ENCODE measurements around the gene GCFC2. TPM values are rescaled to one million over a fixed set of nuclear protein-coding genes. Genes with fewer than 3 reads are reported as not detected.

The GCFC2 gene
- total and polyA plus RNA-seq, 9 of the 15 experiments (the other 6 are each of a cell fraction or from before 2014, with no cell fraction given): 10.5 to 40.6 (median 23.0) TPM

DNA sequence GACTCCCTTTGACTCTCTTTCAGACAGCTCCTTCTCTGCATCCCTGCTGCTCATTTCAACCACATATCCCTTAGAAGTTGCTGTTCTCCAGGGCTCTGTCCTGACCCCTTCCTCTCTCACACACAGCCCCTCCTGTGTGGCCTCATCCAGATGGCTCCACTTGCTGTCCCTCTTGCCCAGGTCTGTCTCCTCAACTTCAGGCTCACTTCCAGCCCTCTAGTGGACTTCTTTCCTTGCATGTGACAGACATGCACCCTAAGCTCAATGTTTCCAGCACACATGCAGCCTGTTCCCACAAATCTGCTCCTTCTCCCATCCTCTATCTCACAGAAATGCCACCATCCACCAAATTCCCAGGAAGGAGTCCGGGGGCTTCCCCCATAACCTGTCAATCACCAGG lies 73.1 kb downstream of the GCFC2 start (continued):
- TF ChIP-seq HDGF (IDR thresholded peaks at IDR 0.05) (no peak), MAZ (CRISPR knock-in tag; conservative IDR thresholded peaks at IDR 0.05 in 1 of 2, IDR thresholded peaks at IDR 0.05 in 1 of 2) (no peak), ZNF780A (CRISPR knock-in tag; IDR thresholded peaks at IDR 0.05) (no peak), GTF2E2 (tag; IDR thresholded peaks at IDR 0.05) (no peak), ZNF165 (CRISPR knock-in tag; IDR thresholded peaks at IDR 0.05; ENCODE audit: borderline replicate concordance) (no peak), ZNF445 (CRISPR knock-in tag; IDR thresholded peaks at IDR 0.05; ENCODE audit: low read depth) (no peak)
- TF ChIP-seq, protein P1, sequence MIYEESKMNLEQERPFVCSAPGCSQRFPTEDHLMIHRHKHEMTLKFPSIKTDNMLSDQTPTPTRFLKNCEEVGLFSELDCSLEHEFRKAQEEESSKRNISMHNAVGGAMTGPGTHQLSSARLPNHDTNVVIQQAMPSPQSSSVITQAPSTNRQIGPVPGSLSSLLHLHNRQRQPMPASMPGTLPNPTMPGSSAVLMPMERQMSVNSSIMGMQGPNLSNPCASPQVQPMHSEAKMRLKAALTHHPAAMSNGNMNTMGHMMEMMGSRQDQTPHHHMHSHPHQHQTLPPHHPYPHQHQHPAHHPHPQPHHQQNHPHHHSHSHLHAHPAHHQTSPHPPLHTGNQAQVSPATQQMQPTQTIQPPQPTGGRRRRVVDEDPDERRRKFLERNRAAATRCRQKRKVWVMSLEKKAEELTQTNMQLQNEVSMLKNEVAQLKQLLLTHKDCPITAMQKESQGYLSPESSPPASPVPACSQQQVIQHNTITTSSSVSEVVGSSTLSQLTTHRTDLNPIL (CRISPR knock-in tag; IDR thresholded peaks at IDR 0.05): no peak

DNA sequence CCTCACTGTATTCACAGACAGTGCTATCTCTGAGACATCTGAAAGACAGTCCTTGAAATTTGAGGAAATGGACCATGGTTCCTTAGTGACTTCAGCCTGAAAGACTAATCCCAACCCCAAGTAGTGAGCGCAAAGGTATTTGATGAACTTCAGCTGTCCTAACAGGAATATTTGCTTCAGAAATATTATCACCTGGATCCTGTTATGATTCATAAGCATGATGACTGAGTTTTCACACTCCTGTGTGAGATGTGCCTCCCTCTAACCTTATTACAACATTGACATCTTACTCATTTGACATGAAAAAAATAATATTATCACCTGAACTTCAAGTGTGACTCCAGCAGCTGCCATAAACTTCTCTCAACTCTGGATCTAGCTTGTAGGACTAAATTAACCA lies 75.8 kb downstream of the GCFC2 start:
- intact Hi-C loops (cut with micrococcal nuclease): no loop called here
- ATAC-seq: no peak
- H3K27ac ChIP-seq (ENCODE audit: extremely low read depth, low read depth, low read length): no peak overlapping the region
- POLR2A ChIA-PET: interaction anchor here (0.5 kb wide), 1 partner anchor 17 kb away, joined by 3 read pairs; no protein-coding TSS in a partner anchor
- H2AFZ ChIP-seq (ENCODE audit: low read depth, low read length): no peak overlapping the region
- DNase-seq (ENCODE audit: extremely low read depth in 1 of 4, low spot score in 3 of 4): no peak
- CTCF ChIA-PET (ENCODE audit: low intra/inter-chr PET ratio): no interaction called here
- peaks cover 12 to 21% of the 10 kb centered on the region in 2 experiments; a peak in 4 of 5 replicates for H3K27me3 ChIP-seq (ENCODE audit: control insufficient read depth in 2 of 2, insufficient read depth in 2 of 2, low read length in 2 of 2)
- no peaks in the 10 kb centered on the region for H3K9me1 ChIP-seq (ENCODE audit: control insufficient read depth, insufficient read depth, low read length)
- H3K79me2 ChIP-seq (ENCODE audit: control insufficient read depth, insufficient read depth, low read length): no peaks in the 10 kb centered on the region
- TF ChIP-seq PPARD (CRISPR knock-in tag; IDR thresholded peaks at IDR 0.05): no peak
- TF ChIP-seq KLF6 (CRISPR knock-in tag; IDR thresholded peaks at IDR 0.05; ENCODE audit: borderline replicate concordance): no peak
- no peak for TF ChIP-seq ZNF75A (CRISPR knock-in tag; IDR thresholded peaks at IDR 0.05)
- no peak for TF ChIP-seq EGR1 (conservative IDR thresholded peaks at IDR 0.05)
- TF ChIP-seq ARID2 (IDR thresholded peaks at IDR 0.05): no peak
- TF ChIP-seq ZFP1 (CRISPR knock-in tag; IDR thresholded peaks at IDR 0.05): no peak
- TF ChIP-seq PTTG1 (tag; IDR thresholded peaks at IDR 0.05; ENCODE audit: low read depth): no peak
- TF ChIP-seq MAZ (CRISPR knock-in tag; conservative IDR thresholded peaks at IDR 0.05 in 1 of 2, IDR thresholded peaks at IDR 0.05 in 1 of 2): no peak
- TF ChIP-seq FIP1L1 (IDR thresholded peaks at IDR 0.05; ENCODE audit: low read depth, low read length, poor library complexity, severe bottlenecking): no peak
- TF ChIP-seq ZBTB1 (CRISPR knock-in tag; IDR thresholded peaks at IDR 0.05; ENCODE audit: borderline replicate concordance, low read depth): no peak
- TF ChIP-seq MTA1 (IDR thresholded peaks at IDR 0.05; ENCODE audit: borderline replicate concordance): no peak
- in situ Hi-C loops (cut with MboI): loop anchor here (25.0 kb wide), 1 partner anchor 952 kb away; no protein-coding TSS in a partner anchor
- no peaks in the 10 kb centered on the region for H3K36me3 ChIP-seq (ENCODE audit: control insufficient read depth, insufficient read depth, low read length)
- H3K4me1 ChIP-seq (replicated peaks in 1 of 2; ENCODE audit: control insufficient read depth in 2 of 2, insufficient read depth in 2 of 2, low read length in 2 of 2): no peaks in the 10 kb centered on the region
- H3K4me3 ChIP-seq: no peak overlapping the region
- H3K9ac ChIP-seq (ENCODE audit: insufficient read depth in 1 of 2, low read depth in 2 of 2, low read length in 2 of 2): no peak overlapping the region
- 0% methylated on average over 1 of the region's 1 CpG for WGBS (ENCODE audit: insufficient coverage, low coverage, missing lambda C conversion rate)
- H4K20me1 ChIP-seq (replicated peaks; ENCODE audit: control insufficient read depth, insufficient read depth, low read length): no peaks in the 10 kb centered on the region
- no peaks in the 10 kb centered on the region for H3K9me3 ChIP-seq (replicated peaks; ENCODE audit: control insufficient read depth, insufficient read depth, low read depth, low read length)
- no peak overlapping the region for H3K4me2 ChIP-seq (ENCODE audit: insufficient read depth, low read length)
- FAIRE-seq: no peak
- no TSS peak for BruUV-seq (replicated peaks)

All from K562 (cell line).